GM18907 (cell line): Measurements from ENCODE around the gene PHKG1.
"Not testable (repeated sequence)": the region's sequence is repeated elsewhere in the genome, so short reads cannot be mapped to it uniquely, and the experiment has no call there.

Source experiments
- ATAC-seq: cut with Tn5 transposase; IDR thresholded peaks from one replicate; pipeline ENCODE4 v1.9.1; 2021; ENCODE audit warnings: mild to moderate bottlenecking, moderate library complexity; ENCODE audit not compliant: unreplicated experiment

Gene PHKG1

DNA sequence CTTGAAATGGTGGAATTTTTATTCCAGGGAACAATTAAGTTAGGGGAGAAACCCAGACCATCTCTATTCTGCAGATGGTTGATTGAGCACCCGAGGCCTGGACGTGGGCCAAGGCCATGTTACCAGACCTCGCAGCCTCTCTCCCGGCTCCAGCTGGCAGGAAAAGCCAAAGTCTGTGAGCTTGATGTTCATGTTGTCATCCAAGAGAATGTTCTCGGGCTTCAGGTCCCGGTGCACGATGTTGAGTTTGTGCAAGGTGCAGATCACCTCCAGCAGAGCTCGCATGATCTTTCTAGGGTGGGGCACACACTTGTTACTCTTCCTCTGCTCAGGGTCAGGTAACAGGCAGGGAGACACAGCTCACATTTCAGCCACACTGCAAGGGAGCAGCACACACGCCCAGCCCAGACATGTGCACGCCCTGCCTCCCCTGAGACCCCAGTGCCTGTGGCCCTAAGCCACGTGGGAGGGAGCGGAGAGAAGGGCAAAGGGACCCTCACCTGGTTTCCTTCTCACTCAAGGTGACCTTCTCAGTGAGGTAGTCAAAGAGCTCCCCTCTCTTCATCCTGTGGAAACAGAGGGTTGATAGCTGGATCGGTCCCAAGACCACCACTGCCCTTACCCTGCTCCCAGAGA, 9.5 kb downstream of the PHKG1 start:
- no peak for ATAC-seq

DNA sequence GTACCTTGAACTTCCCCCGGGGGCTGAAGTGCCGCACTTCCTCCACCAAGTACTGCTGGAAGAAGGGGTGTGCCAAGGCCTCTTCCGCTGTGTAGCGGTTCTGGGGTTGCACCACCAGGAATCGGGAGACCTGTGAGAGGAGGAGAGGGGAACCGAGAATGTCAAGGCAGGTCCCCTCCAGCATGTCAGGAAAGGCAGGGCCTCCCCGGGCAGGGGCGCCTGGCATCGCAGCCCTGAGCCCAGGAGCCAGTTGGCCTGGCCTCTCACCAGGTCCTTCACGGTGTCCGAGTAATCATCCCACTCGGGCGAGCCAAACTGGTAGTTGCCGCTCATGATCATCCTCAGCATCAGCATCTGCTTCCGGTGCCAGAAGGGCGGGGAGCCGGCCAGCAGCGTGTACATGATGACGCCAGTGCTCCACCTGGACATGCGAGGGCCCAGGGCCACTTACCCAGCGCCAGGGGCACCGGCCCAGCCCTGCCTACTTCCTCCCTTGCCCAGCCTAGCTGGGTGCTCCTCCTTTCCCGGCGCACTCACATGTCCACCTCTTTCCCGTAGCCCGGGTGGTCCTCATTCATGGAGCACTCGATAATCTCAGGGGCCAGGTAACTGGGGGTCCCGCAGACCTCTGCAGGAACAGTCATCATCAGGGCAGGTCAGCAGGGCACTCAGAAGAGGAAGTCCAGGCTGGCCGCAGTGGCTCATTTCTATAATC, 11.0 kb downstream of the PHKG1 start:
- no peak for ATAC-seq

DNA sequence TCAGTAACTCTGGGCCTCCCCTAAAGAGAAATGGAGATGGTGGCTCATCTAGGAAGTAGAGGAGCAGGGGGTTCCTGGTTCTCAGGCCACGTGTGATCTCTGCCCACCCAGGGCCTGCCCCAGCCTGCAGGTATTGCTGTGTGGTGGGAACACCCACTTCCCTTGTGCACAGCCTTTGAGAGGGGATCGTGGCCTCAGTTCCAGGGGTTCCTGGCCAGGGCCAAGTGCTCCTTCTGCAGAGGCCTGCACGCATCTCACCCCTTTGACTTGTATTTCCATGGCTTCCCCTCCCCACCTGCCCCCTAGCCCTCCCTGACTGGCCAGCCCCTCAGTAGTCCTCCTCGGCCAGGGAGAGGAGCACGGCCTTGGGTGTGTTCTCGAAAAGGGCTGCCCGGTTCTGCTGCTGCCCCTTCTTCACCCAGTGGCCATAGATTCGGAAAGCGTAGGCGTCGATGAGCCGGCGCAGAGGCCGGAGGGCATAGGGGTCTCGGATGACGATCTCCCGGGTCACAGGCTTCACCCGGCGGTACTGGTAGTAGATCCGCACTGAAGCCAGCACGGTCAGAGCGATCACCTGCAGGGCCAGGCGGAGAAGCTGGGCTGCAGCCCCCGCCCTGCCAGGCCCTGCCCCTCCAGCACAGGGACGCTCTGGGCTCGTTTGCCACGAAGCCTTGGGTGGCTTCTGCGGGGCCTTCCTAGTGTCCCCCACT, 11.9 kb downstream of the PHKG1 start:
- ATAC-seq = not testable (repeated sequence)

DNA sequence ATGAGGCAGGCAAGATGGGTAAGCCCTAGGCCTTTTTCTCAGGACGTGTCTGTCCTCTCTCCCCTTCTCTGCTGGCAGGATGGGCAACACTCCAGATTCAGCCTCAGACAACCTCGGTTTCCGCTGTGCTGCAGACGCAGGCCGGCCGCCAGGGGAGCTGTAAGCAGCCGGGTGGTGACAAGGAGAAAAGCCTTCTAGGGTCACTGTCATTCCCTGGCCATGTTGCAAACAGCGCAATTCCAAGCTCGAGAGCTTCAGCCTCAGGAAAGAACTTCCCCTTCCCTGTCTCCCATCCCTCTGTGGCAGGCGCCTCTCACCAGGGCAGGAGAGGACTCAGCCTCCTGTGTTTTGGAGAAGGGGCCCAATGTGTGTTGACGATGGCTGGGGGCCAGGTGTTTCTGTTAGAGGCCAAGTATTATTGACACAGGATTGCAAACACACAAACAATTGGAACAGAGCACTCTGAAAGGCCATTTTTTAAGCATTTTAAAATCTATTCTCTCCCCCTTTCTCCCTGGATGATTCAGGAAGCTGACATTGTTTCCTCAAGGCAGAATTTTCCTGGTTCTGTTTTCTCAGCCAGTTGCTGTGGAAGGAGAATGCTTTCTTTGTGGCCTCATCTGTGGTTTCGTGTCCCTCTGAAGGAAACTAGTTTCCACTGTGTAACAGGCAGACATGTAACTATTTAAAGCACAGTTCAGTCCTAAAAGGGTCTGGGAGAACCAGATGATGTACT, 13.1 kb downstream of the PHKG1 start:
- ATAC-seq = no peak

DNA sequence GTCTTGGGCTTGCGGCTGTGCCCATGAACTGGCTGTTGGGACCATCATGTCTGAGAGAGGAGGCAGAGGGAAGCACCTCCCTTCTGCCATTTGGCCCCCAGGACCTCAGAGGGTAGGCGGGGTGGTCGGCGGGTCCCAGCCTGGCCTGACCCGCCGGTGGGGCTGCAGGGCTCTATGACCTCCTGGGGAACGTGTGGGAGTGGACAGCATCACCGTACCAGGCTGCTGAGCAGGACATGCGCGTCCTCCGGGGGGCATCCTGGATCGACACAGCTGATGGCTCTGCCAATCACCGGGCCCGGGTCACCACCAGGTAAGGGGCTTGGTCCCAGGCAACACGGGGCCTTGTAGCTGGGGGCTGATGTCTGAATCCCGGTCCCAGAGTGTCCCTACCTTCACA, 14.6 kb downstream of the PHKG1 start:
- no peak for ATAC-seq

DNA sequence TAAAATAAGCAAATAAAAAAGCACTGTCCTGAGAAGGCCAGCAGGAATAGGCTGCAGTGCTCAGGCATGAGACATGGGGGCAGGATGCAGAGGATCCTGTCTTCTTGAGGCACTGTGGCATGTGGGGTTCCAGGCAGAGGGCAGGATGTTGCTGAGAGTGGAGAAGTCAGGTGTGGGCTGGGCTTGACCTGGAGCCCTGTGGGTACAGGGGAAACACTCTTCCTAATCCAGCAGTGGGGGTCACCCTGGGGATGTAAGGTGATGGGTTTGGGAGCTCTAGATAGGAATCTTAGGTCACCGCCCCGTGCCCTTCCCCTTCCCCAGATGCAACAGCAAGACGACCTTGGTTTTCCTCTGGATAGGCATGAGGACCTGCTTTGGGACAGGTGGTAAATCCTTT, 15.1 kb downstream of the PHKG1 start:
- ATAC-seq = no peak

DNA sequence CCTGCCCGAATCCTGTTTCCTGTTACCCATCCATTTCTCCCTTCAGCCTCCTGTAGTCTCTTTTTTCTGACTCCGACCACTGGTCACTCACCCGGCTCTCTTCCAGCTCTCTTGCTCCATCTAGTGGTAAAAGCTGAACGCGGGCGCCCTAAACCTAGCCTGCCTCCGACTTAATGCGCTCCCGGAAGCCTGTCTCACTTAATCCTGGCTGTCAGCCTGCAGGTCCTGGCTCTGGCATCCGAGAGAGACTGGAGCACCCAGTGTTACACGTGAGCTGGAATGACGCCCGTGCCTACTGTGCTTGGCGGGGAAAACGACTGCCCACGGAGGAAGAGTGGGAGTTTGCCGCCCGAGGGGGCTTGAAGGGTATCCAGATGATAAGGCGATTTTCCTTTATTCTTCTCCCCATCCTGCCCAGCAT, 18.4 kb downstream of the PHKG1 start:
- peak; percentile 90 for ATAC-seq

DNA sequence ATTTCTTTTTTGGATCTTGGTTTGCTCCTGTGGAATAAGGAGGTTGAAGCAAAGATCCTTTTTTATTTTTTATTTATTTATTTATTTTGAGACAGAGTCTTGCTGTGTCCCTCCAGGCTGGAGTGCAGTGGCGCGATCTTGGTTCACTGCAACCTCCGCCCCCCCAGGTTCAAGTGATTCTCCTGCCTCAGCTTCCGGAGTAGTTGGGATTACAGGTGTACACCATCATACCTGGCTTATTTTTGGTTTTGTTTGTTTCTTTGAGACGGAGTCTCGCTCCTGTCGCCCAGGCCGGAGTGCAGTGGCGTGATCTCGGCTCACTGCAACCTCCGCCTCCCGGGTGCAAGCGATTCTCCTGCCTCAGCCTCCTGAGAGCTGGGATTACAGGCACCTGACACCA, 26.4 kb downstream of the PHKG1 start:
- not testable (repeated sequence) for ATAC-seq

DNA sequence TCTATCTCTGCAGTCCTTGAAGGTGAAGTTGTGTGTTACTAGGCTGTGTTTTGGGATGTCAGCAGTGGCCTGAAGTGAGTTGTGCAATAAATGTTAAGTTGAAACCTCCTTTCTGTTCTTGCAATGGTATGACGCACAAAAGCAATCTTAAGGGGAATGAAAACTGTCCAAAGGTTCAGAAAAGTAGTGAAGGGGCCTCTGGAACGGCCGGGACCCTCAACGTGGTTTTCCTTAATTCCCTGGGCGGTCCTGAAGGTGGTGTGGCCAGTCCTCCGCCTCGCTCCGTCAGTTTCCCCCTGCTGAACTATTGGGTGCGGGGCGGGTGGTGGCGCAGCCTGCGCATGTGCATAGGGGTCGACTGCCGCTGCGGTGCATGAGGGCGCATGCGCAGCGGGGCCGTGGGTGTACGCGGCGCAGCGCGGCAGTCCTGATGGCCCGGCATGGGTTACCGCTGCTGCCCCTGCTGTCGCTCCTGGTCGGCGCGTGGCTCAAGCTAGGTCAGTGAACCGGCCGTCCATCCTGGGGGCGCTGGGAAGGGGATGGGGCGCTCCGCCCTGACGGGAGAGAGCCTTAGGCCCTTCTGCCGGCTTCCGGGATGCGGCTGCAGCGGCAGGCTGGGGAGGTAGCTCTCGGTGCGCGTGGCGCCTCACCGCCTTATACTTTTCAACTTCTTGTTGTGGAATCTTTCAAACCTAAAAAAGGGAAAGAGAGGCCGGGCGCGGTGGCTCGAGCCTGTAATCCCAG, 28.7 kb downstream of the PHKG1 start, which contains the start of gene SUMF2:
TSS of gene SUMF2 (plus strand) at position 405 of the 744 bp plus-strand sequence. CDS start at position 431, 26 bp downstream.
- peak; percentile 87 for ATAC-seq

DNA sequence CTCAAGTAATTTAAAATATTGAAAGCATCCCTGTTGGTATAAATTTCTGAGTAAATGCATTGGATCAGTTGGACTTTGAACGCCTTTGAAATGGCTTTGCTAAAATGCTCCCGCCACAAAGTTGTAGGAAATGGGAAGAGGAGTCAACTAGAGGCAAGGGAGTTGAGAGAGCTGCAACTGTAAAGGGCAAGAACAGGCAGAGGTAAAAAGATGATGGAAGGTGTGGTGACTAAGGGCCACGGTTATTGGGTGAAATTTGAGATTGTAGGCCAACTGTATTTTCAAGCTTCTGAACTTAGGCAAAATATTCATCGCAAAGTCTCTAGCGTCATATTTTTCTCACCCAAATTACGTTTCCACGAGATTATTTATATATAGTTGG, 29.3 kb downstream of the PHKG1 start:
- no peak for ATAC-seq

DNA sequence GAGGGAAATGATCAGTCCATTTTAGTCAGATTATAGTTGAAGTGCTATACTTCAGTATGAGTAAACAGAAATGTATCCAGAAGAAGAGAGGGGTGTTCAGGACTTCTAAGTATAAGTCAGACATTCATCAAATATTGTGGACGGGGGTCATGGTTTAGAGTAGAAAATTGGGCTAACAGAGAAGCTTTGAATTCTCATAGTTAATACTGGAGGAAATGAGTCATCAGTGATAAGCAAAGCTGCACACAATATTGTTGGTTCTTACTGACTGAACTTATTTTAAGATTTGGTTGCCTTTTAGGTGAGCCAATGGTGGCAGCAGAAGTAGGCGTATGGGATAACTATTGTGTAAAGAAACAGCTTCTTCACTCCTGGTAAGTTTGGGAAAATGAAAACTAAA, 30.4 kb downstream of the PHKG1 start:
- ATAC-seq = no peak

DNA sequence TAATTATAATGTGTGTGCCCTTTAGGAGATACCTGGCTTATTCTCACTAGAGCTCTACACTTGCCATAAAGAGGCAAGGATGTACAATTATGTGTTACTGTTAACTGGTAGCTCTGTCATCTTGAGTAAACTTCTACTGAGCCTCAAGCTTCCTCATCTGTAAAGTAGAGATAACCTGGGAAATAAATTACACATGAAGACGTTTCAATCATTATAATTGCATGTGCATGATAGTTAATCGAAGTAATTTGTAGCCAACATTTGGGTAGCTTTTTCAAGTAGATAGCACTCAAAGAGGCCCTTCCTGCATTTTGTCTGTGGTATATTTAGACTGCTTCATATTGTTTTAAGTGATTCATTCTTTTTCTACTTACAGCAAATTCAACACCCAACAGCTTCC, 38.8 kb downstream of the PHKG1 start:
- ATAC-seq = no peak

DNA sequence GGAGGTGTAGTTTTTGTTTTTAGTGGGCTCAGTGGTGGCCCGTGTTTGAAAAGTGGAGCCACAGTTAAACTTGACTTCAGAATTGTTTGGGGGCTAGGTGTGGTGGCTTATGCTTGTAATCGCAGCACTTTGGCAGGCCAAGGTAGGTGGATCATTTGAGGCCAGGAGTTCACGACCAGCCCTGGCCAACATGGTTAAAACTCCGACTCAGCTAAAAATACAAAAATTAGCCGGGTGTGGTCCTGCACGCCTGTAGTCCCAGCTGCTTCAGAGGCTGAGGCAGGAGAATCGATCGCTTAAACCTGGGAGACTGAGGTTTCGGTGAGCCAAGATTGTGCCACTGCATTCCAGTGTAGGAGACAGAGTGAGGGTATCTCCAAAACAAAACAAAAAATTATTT, 39.4 kb downstream of the PHKG1 start:
- no peak for ATAC-seq

DNA sequence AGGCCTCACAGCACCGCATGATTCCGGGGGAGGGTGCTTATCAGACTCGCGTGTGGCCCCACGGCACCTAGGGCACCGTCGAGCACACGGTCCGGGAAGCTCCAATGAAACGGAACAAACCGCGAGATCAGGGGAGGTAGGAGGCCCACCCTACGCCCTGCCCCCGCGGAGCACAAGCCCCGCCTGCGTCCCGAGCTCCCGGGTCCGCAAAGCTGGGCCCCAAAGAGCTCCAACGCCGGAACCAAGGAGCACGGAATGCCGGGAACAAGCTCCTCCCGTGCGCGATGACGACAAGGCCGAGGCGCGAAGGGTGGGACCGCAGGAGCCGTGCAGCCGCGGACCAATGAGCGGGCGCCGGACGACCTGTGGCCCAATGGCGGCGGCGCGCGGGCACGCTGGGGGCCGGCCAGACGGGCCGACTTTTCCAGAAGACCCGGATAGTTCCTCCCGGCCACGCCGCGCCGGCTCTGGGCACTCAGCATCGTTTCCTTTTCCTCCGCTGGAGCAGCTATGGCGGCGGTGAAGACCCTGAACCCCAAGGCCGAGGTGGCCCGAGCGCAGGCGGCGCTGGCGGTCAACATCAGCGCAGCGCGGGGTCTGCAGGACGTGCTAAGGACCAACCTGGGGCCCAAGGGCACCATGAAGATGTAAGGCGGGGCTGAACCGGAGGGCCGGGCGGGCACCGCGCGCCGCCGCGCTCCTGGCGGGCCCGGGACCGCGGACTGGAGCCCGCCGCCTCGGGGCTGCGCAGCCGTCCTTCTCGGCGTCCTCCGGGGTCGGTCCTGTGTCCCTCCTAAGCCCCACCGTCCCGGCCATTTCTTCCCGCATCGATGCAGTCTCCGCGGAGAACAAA, 41.2 kb downstream of the PHKG1 start, which contains the start of the genes CCT6A and PSPH:
TSS of gene CCT6A (plus strand) at position 427 of the 853 bp plus-strand sequence. CDS start at position 511, 84 bp downstream.
TSS of gene PSPH (minus strand) at position 106 of the 853 bp plus-strand sequence. CDS start 30,232 bp downstream, outside the sequence.
- peak; percentile 97 for ATAC-seq

DNA sequence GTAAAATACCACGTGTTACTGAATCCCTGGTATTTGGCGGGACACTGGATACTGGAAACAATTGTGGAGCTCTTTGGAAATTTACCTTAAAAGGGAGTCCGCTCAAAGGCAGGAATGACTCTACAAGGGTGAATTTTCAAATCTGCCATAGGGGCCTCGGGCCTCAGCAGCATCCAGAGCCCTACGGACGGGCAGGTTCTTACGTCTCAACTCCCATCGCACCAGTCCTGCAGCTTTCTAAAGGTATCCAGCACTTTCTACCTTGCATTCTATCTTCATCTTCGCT, 41.8 kb downstream of the PHKG1 start:
- no peak for ATAC-seq

DNA sequence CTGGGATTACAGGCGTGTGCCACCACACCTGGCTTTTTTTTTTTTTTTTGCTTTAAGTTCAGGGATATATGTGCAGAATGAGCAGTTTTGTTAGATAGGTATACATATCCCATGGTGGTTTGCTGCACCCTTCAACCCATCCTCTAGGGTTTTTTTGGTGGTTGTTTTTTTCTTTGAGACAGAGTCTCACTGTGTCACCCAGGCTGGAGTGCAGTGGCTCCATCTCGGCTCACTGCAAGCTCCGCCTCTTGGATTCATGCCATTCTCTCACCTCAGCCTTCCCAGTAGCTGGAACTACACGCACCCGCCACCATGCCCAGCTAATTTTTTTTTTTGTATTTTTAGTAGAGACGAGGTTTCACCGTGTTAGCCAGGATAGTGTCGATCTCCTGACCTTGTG, 44.0 kb downstream of the PHKG1 start:
- not testable (repeated sequence) for ATAC-seq

DNA sequence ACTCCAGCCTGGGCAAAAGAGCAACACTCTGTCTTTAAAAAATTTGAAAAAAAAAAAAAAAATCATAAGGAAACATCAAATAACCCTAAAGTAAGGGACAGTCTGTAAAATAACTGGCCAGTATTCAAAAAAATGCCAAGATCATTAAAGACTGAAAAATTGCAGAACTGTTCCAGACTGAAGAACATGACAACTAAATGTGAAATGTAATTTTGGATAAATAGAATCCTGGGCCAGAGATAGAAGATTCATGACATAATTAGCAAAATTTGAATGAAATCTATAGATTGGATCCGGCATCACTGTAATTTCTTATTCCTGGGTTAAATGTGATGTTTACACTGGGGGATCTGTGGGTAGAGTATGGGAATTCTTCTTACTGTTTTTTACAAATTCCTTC, 44.5 kb downstream of the PHKG1 start:
- ATAC-seq = no peak

DNA sequence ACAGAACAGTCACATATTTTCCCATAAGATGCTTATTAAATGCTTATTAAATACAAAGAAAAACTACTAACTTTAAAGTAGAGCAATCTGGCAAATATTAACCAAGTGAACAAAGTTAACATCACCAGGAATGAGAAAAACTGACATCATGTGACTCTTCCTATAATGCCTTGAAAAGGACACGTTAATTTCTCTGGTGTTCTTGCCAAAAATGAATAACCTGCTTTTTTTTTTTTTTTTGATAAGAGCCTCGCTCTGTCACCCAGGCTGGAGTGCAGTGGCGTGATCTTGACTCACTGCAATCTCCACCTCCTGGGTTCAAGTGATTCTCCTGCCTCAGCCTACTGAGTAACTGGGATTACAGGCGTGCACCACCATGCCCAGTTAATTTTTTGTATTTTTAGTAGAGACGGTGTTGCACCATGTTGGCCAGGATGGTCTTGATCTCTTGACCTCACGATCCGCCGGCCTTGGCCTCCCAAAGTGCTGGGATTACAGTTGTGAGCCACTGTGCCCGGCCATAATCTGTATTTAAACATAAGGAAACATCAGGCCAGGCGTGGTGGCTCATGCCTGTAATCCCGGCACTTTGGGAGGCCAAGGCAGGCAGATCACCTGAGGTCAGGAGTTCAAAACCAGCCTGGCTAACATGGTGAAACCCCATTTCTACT, 45.2 kb downstream of the PHKG1 start:
- ATAC-seq = not testable (repeated sequence)
